PC-3 (cell line): ENCODE data around the gene LRRC74A.

ENCODE experiments used
- EZH2phosphoT487 ChIP-seq: fragments of 300-600 bp; sonication (generic); IDR thresholded peaks from 2 replicates; pipeline ENCODE4 v1.6.1; 2018; ENCODE audit warnings: mild to moderate bottlenecking, antibody characterized with exemption, low read length, borderline replicate concordance
- TF ChIP-seq, protein P1 (sequence below): fragments of 300-600 bp; sonication (generic); conservative IDR thresholded peaks from 2 replicates; pipeline ENCODE4 v1.5.1; 2017; ENCODE audit warnings: antibody characterized with exemption, low read depth, mild to moderate bottlenecking, low read length

DNA sequence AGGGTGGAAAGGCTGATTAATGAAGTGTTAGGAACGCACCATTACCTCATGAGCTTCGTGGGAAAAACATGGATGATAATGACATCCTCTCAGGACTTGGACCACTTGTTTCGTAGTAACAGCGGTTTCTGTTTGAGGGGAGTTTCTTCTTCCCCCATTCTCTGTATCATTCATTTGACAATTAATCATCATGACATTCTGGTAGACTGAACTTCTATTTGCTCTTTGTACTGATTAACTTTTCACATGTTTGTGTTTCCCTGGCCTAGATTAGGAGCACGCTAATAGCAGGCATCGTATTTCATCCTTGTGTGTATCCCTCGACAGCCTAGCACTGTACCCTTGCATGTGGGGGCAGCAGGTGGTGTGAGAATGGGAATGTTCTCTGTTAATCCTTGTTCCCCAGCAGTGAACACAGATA lies 8.0 kb downstream of the LRRC74A start:
- TF ChIP-seq, protein P1, sequence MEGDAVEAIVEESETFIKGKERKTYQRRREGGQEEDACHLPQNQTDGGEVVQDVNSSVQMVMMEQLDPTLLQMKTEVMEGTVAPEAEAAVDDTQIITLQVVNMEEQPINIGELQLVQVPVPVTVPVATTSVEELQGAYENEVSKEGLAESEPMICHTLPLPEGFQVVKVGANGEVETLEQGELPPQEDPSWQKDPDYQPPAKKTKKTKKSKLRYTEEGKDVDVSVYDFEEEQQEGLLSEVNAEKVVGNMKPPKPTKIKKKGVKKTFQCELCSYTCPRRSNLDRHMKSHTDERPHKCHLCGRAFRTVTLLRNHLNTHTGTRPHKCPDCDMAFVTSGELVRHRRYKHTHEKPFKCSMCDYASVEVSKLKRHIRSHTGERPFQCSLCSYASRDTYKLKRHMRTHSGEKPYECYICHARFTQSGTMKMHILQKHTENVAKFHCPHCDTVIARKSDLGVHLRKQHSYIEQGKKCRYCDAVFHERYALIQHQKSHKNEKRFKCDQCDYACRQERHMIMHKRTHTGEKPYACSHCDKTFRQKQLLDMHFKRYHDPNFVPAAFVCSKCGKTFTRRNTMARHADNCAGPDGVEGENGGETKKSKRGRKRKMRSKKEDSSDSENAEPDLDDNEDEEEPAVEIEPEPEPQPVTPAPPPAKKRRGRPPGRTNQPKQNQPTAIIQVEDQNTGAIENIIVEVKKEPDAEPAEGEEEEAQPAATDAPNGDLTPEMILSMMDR = no peak
- TF ChIP-seq EZH2phosphoT487 = no peak
